Measurements from ENCODE around the gene LIG3.

The LIG3 gene

DNA sequence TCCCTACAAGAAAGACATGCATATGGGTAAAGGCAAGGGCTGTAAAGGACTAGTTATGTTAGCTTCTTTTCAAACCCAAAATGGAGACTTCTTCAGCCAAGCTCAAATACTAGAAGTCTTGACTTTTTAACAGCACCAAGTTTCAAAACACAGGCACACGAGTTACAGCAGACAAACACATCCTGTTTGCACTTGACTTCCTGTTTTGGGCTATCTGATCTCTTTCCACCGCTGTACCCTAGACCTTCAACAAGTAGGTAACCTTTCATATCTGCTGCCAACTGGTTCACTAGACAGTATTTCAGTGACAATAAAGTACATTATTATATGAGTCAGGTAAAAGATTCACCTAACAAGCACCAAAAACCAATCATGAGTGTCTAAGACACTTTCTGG lies 70.9 kb downstream of the LIG3 start:
- Histone ChIP-seq H3K27ac (replicated peaks) (peak overlapping the region; percentile 87), H3K27me3 (ENCODE audit: insufficient read depth, poor library complexity, severe bottlenecking) (no peaks in the 10 kb centered on the region), H3K4me3 (replicated peaks; ENCODE audit: insufficient read depth, low read length) (no peak overlapping the region)
- DNase-seq (ENCODE audit: low read depth in 1 of 2, low spot score in 1 of 2): peak in 1 of 2 experiments; percentile 86
- TF ChIP-seq, protein P1, sequence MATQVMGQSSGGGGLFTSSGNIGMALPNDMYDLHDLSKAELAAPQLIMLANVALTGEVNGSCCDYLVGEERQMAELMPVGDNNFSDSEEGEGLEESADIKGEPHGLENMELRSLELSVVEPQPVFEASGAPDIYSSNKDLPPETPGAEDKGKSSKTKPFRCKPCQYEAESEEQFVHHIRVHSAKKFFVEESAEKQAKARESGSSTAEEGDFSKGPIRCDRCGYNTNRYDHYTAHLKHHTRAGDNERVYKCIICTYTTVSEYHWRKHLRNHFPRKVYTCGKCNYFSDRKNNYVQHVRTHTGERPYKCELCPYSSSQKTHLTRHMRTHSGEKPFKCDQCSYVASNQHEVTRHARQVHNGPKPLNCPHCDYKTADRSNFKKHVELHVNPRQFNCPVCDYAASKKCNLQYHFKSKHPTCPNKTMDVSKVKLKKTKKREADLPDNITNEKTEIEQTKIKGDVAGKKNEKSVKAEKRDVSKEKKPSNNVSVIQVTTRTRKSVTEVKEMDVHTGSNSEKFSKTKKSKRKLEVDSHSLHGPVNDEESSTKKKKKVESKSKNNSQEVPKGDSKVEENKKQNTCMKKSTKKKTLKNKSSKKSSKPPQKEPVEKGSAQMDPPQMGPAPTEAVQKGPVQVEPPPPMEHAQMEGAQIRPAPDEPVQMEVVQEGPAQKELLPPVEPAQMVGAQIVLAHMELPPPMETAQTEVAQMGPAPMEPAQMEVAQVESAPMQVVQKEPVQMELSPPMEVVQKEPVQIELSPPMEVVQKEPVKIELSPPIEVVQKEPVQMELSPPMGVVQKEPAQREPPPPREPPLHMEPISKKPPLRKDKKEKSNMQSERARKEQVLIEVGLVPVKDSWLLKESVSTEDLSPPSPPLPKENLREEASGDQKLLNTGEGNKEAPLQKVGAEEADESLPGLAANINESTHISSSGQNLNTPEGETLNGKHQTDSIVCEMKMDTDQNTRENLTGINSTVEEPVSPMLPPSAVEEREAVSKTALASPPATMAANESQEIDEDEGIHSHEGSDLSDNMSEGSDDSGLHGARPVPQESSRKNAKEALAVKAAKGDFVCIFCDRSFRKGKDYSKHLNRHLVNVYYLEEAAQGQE (IDR thresholded peaks at IDR 0.05; ENCODE audit: insufficient replicate concordance, low read depth): no peak
- TF ChIP-seq SPI1 (IDR thresholded peaks at IDR 0.05; ENCODE audit: borderline replicate concordance, low read depth): peak; percentile 96
- 0 out of 2 replicates have a peak, but pooled peaks have one; percentile 23 for TF ChIP-seq POLR2AphosphoS5 (IDR thresholded peaks at IDR 0.05; ENCODE audit: low read depth)
- TF ChIP-seq, protein P2, sequence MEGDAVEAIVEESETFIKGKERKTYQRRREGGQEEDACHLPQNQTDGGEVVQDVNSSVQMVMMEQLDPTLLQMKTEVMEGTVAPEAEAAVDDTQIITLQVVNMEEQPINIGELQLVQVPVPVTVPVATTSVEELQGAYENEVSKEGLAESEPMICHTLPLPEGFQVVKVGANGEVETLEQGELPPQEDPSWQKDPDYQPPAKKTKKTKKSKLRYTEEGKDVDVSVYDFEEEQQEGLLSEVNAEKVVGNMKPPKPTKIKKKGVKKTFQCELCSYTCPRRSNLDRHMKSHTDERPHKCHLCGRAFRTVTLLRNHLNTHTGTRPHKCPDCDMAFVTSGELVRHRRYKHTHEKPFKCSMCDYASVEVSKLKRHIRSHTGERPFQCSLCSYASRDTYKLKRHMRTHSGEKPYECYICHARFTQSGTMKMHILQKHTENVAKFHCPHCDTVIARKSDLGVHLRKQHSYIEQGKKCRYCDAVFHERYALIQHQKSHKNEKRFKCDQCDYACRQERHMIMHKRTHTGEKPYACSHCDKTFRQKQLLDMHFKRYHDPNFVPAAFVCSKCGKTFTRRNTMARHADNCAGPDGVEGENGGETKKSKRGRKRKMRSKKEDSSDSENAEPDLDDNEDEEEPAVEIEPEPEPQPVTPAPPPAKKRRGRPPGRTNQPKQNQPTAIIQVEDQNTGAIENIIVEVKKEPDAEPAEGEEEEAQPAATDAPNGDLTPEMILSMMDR (IDR thresholded peaks at IDR 0.05; ENCODE audit: insufficient read depth, low read length): no peak
- TF ChIP-seq GABPA (IDR thresholded peaks at IDR 0.05; ENCODE audit: low read depth): peak; percentile 60

- Histone ChIP-seq H3K27me3 (ENCODE audit: insufficient read depth, poor library complexity, severe bottlenecking) (no peaks in the 10 kb centered on the region), H3K4me3 (replicated peaks; ENCODE audit: insufficient read depth, low read length) (no peak overlapping the region), H3K27ac (replicated peaks) (peak overlapping the region; percentile 87)
- TF ChIP-seq POLR2AphosphoS5 (IDR thresholded peaks at IDR 0.05; ENCODE audit: low read depth) (no peak), SPI1 (IDR thresholded peaks at IDR 0.05; ENCODE audit: borderline replicate concordance, low read depth) (no peak), GABPA (IDR thresholded peaks at IDR 0.05; ENCODE audit: low read depth) (no peak)
- TF ChIP-seq, protein P1 (IDR thresholded peaks at IDR 0.05; ENCODE audit: insufficient replicate concordance, low read depth): no peak
- TF ChIP-seq, protein P2 (IDR thresholded peaks at IDR 0.05; ENCODE audit: insufficient read depth, low read length): no peak
- DNase-seq (ENCODE audit: low read depth in 1 of 2, low spot score in 1 of 2): peak in 1 of 2 experiments; percentile 42
These were observed 71.4 kb downstream of the LIG3 start for GRCh38 chr17:35051579-35052240.

GRCh38 chr17:35052241-35052610 lies 71.9 kb downstream of the LIG3 start:
- DNase-seq (ENCODE audit: low read depth in 1 of 2, low spot score in 1 of 2): no peak
- Histone ChIP-seq H3K4me3 (replicated peaks; ENCODE audit: insufficient read depth, low read length) (no peak overlapping the region), H3K27me3 (ENCODE audit: insufficient read depth, poor library complexity, severe bottlenecking) (no peaks in the 10 kb centered on the region), H3K27ac (replicated peaks) (peak overlapping the region; percentile 87)
- TF ChIP-seq, protein P1 (IDR thresholded peaks at IDR 0.05; ENCODE audit: insufficient replicate concordance, low read depth): no peak
- TF ChIP-seq POLR2AphosphoS5 (IDR thresholded peaks at IDR 0.05; ENCODE audit: low read depth): no peak
- TF ChIP-seq, protein P2 (IDR thresholded peaks at IDR 0.05; ENCODE audit: insufficient read depth, low read length): no peak
- TF ChIP-seq SPI1 (IDR thresholded peaks at IDR 0.05; ENCODE audit: borderline replicate concordance, low read depth): no peak
- no peak for TF ChIP-seq GABPA (IDR thresholded peaks at IDR 0.05; ENCODE audit: low read depth)
